GM20000 (cell line): ENCODE measurements around the gene DENND1A.

Experiments used
- DNase-seq: peaks from one replicate; pipeline ENCODE4 v3.0.0; 2012; ENCODE audit warnings: low spot score
- CTCF ChIP-seq: IDR thresholded peaks from 2 replicates; pipeline ENCODE4 v1.5.1; 2012; ENCODE audit warnings: mild to moderate bottlenecking, control low read depth; ENCODE audit errors: extremely low read depth, missing control alignments

DENND1A gene

DNA sequence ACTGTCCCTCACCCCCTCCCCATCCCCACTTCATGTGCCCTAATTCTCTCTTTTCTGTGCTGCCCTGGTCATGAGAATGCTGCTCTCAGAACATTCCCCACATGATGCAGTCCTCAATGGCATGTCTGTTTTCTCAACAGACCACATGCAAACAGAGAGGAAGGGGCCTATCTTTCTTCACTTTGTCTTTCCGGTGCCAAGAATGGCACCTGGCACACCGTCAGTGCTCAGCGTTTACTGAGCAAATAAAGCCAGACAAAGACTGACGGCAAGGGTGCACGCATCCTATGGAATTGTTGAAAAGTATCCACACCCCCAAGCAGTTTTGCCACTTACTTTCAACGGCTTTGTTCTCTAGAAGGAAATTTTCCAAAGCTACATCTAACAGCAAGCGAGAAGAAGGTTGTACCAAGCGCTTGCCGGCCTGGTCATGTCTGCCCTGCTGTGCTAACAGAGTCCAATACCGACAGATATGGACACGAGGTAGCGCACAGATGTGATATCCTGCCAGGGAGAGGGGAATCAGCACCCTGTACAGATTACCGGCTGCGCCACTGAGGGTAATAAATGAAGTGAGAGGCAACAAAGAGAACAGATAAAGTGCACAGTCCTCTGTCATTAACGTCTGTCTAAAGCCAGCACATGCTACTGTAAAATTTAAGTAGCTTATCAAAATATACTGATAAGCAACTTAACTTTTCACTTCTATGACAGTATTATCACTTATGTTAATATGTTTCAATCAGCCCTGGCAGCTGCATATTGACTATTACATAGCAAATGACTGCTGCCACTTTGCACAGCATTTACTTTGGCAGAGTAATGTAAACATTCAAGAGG lies 251.7 kb downstream of the DENND1A start:
- DNase-seq: no peak
- no peak for TF ChIP-seq CTCF

DNA sequence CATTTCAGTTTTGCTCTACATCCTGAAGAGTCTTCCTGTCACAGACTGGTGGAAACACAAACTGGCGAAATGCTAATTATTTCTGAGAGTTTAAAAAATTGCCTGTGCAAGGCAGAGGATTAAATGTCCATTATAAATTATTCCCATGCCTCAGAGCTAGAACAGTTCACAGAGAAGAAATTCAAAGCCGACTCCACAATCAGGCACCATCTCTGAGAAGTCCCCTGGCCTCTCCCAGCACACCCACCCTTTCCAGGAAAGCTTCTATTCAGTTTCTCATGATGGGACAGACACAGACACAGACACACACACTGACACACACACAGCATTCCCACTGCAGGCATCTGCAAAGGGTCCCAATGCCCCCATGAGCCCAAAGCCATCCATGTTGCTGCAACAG lies 253.1 kb downstream of the DENND1A start:
- no peak for TF ChIP-seq CTCF
- DNase-seq: no peak

- DNase-seq: no peak
- TF ChIP-seq CTCF: no peak
These were observed 260.6 kb downstream of the DENND1A start for GRCh38 chr9:123669346-123669745.

DNA sequence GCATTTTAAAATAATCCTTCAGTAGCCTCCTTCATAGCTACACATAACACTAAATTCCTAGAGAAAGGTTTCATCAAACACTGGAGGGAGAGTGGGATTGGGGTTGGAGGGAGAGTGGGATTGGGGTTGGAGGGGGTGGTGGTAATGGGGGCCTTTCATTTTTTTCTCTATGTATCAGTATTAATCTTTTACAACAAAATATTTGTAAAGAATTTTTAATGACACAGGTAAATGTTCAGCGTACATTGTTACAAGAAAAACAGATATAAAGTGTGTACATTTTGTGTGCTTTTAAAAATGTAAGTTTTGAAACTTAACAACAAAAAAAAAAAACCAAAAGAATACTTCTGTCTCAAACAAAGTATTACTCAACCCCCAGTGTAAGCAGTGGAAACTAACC lies 266.4 kb downstream of the DENND1A start:
- no peak for TF ChIP-seq CTCF
- DNase-seq: no peak

DNA sequence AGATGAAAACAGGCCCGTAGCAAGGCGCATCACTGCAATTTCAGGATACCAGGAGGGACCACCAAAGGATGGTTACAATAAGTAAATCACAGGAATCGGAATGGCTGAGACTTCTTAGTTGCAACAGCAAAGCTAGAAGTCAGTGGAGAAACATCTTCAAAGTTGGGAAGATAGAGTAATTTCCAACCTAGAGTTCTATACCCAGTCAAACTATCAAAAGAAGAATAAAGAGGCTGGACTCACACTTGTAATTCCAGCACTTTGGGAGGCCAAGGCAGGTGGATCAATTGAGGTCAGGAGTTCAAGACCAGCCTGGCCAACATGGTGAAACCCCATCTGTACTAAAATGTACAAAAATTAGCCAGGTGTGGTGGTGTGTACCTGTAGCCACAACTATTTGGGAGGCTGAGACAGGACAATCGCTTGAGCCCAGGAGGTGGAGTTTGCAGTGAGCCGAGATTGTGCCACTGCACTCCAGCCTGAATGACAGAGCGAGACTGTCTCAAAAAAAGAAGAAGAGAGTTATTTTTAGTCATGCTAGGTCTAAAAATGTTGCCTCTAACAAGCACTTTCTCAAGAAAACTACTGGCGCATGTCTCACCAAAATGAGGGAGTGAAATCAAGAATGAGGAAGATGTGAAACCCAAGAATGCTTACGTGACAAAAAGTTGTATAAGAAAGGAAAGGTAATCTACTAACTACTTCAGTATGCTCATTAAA lies 267.7 kb downstream of the DENND1A start:
- DNase-seq: peak; percentile 48
- TF ChIP-seq CTCF: no peak

GRCh38 chr9:123660691-123661466 lies 269.0 kb downstream of the DENND1A start:
- DNase-seq: no peak
- no peak for TF ChIP-seq CTCF

GRCh38 chr9:123659358-123659757 lies 270.6 kb downstream of the DENND1A start:
- TF ChIP-seq CTCF: no peak

More at GRCh38 chr9:123659358-123659757, 270.6 kb downstream of the DENND1A start:
- no peak for DNase-seq
